Activated CD8-positive, alpha-beta T cell treated with anti-CD3 and anti-CD28 coated beads, Interleukin-2, amount 10 ng/mL, durations not matched to agents 7 days and 5 days (primary cell): ENCODE results near the gene ERC1. TPM values are rescaled to one million over a fixed set of nuclear protein-coding genes. Genes with fewer than 3 reads are reported as not detected.
"Not testable (repeated sequence)": the region's sequence is repeated elsewhere in the genome, so short reads cannot be mapped to it uniquely, and the experiment has no call there.

Experiments used
- ATAC-seq: fragments of 150-1000 bp; cut with Tn5 transposase; one replicate; pipeline ENCODE4 v1.10.0; 2021; ENCODE audit warnings: moderate library complexity
- CTCF ChIA-PET: fragments of 350-600 bp; sonication (Branson Sonifier 250); formaldehyde crosslinking; loops from one replicate; lab custom pipeline; 2021; ENCODE audit warnings: antibody characterized with exemption; lab: Charles Lee
- POLR2A ChIA-PET: fragments of 350-600 bp; sonication (Branson Sonifier 250); formaldehyde crosslinking; loops from one replicate; lab custom pipeline; 2021; ENCODE audit warnings: antibody characterized with exemption; lab: Charles Lee
- DNase-seq: peaks from one replicate; pipeline ENCODE4 v3.0.0-alpha.2; 2020
- H3K27ac Mint-ChIP-seq: one replicate; pipeline ENCODE4 v1.8.0; 2021; ENCODE audit warnings: mild to moderate bottlenecking, mixed read lengths
- H3K27me3 Mint-ChIP-seq: one replicate; pipeline ENCODE4 v1.8.0; 2021; ENCODE audit warnings: low read depth, mixed read lengths
- H3K36me3 Mint-ChIP-seq: one replicate; pipeline ENCODE4 v1.8.0; 2021; ENCODE audit warnings: low read depth, mixed read lengths
- H3K4me1 Mint-ChIP-seq: one replicate; pipeline ENCODE4 v1.8.0; 2021; ENCODE audit warnings: low read depth, mixed read lengths
- H3K4me3 Mint-ChIP-seq: one replicate; pipeline ENCODE4 v1.8.0; 2021; ENCODE audit warnings: mild to moderate bottlenecking, mixed read lengths
- H3K9me3 Mint-ChIP-seq: one replicate; pipeline ENCODE4 v1.8.0; 2022; ENCODE audit warnings: mixed read lengths; ENCODE audit not compliant: insufficient read depth
- total RNA-seq, 2 experiments: library from RNA; stranded (reverse); gene quantifications; one replicate each; pipeline ENCODE4 v1.2.3, GENCODE V29; 2021

ERC1 gene
- total RNA-seq, 2 experiments from 2014 or later = 25.2 to 32.9 TPM

GRCh38 chr12:1034751-1035457 lies 43.9 kb downstream of the ERC1 start:
- no peaks in the 10 kb centered on the region for H3K9me3 Mint-ChIP-seq
- no peak overlapping the region for H3K27ac Mint-ChIP-seq
- no peak for DNase-seq
- no peak overlapping the region for H3K4me3 Mint-ChIP-seq
- ChIA-PET CTCF (no interaction called here), POLR2A (no interaction called here)
- no peaks in the 10 kb centered on the region for H3K27me3 Mint-ChIP-seq
- ATAC-seq = no peak
- H3K4me1 Mint-ChIP-seq = no peaks in the 10 kb centered on the region
- peaks cover 3% of the 10 kb centered on the region for H3K36me3 Mint-ChIP-seq

GRCh38 chr12:1041478-1041877 lies 50.5 kb downstream of the ERC1 start:
- H3K36me3 Mint-ChIP-seq = no peaks in the 10 kb centered on the region
- H3K27me3 Mint-ChIP-seq = no peaks in the 10 kb centered on the region
- H3K27ac Mint-ChIP-seq = no peak overlapping the region
- H3K4me1 Mint-ChIP-seq = no peaks in the 10 kb centered on the region
- ChIA-PET POLR2A (no interaction called here), CTCF (no interaction called here)
- no peaks in the 10 kb centered on the region for H3K9me3 Mint-ChIP-seq
- no peak for ATAC-seq
- H3K4me3 Mint-ChIP-seq = no peak overlapping the region
- DNase-seq = no peak

GRCh38 chr12:1044199-1044598 lies 53.2 kb downstream of the ERC1 start:
- Mint-ChIP-seq H3K36me3 (no peaks in the 10 kb centered on the region), H3K27ac (no peak overlapping the region), H3K27me3 (no peaks in the 10 kb centered on the region), H3K4me1 (peaks cover 5% of the 10 kb centered on the region), H3K9me3 (no peaks in the 10 kb centered on the region), H3K4me3 (no peak overlapping the region)
- DNase-seq (no peak), ATAC-seq (no peak)
- POLR2A ChIA-PET = no interaction called here
- CTCF ChIA-PET = interaction anchor here (0.6 kb wide), 1 partner anchor 400 kb away, joined by 3 read pairs; no protein-coding TSS in a partner anchor

DNA sequence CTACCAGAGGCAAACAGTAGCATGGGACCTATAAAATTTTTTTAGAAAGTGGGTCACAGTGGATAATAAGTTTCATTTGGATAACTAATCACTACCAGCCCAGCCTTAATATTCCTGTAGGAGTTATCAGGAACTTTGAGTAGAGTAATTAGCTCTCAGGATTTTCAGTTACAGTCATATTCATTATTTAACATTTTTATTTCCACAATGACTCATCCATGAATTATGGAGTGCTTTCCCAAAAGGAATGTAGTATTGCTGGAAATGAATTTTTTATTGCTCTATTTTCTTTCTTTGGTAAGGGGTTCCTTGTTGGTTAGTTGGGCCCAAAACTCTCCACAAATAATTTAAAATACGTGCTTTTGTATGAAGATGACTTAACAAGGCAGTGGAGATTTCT lies 53.7 kb downstream of the ERC1 start:
- Mint-ChIP-seq H3K4me1 (peaks cover 5% of the 10 kb centered on the region), H3K9me3 (no peaks in the 10 kb centered on the region), H3K36me3 (no peaks in the 10 kb centered on the region), H3K27ac (no peak overlapping the region), H3K27me3 (no peaks in the 10 kb centered on the region), H3K4me3 (no peak overlapping the region)
- CTCF ChIA-PET = no interaction called here
- no peak for ATAC-seq
- POLR2A ChIA-PET = no interaction called here
- no peak for DNase-seq

DNA sequence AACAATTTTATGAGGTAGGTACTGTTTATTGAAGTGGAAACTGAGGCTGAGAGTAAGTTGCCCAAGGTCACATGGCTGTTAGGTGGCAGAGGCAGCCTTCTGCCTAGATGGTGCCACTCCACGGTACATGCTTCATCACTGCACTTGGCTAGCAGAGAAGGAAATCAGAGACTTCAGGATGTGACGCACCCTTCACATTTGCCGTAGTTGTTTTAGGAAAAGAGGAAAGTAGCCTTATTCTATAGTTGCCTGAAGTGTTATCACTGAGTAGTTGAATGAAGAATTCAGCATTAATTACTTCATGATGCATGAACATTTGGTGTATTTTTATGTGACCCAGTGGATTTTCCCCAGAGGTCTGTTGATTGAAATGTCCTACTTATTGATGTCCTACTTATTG lies 55.7 kb downstream of the ERC1 start:
- H3K36me3 Mint-ChIP-seq = no peaks in the 10 kb centered on the region
- H3K4me1 Mint-ChIP-seq = peaks cover 5% of the 10 kb centered on the region
- POLR2A ChIA-PET = no interaction called here
- H3K27me3 Mint-ChIP-seq = no peaks in the 10 kb centered on the region
- H3K27ac Mint-ChIP-seq = no peak overlapping the region
- ATAC-seq = no peak
- CTCF ChIA-PET = no interaction called here
- no peaks in the 10 kb centered on the region for H3K9me3 Mint-ChIP-seq
- no peak overlapping the region for H3K4me3 Mint-ChIP-seq
- DNase-seq = no peak

DNA sequence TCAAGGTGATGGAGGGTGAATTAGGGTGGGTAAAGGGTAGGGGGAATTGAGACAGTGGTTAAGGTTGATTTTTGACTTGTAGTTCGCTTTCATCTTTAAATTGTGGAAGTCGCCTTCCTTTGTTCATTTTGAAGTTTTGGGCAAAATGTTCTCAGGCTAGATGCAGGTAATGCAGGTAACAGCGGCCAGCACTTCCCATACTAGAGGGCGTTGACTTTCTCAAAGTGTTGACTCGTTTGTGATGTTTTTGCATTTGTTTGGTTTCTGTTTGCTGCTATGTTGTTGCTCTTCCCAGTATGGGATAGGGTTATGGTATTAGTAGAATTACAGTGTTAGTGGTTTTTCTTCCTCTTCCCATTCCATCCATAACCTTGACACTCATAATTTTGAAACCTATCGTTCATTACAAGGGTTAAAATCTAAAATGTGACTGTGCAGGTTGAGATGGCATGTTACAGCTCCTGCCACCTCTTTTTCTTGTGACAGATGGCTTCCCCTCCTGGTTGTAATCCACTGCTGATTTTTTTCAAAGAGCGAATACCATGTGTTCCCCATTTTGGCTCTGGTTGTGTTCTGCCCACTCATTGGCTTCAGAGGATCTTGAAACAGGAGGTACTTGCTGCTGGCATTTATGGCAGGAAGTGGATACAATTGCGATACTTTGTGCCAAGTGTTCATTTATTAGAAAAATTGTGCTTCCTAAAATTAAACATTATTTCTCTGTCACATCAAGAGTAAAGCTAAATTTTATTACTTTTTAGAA lies 57.1 kb downstream of the ERC1 start:
- ChIA-PET CTCF (no interaction called here), POLR2A (no interaction called here)
- no peaks in the 10 kb centered on the region for H3K27me3 Mint-ChIP-seq
- ATAC-seq (no peak), DNase-seq (no peak)
- no peak overlapping the region for H3K4me3 Mint-ChIP-seq
- no peaks in the 10 kb centered on the region for H3K36me3 Mint-ChIP-seq
- H3K27ac Mint-ChIP-seq = no peak overlapping the region
- H3K4me1 Mint-ChIP-seq = peaks cover 5% of the 10 kb centered on the region
- no peaks in the 10 kb centered on the region for H3K9me3 Mint-ChIP-seq

DNA sequence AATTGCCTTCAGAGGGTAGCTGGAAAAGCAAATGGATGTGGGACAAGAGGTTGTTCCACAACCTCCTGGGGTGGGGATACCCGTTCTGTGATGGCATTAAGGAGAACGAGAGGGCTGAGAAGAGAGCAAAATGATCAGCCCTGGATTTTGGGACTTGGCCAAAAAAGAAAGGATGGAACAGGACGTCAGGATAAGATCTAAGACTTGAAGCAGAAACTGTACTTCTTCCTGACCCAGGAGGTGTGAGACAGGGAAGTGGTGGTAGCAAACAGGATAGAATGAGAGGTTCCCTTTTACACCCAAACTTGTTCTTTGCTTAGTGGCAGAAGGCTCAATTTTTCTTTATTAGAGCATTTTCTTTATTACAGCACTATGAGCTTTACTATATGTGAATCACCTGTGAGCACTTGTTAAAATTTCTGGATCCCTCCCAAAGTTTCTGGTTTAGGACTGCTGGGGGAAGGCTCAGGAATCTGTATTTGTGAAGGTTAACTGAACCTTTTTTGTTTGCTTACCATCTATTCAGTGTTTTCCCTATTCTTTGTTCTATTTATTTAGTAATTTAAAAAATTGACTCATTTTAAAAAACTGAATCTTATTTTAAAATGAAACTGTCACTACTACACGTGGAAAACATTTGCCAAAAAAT lies 59.2 kb downstream of the ERC1 start:
- Mint-ChIP-seq H3K9me3 (no peaks in the 10 kb centered on the region), H3K36me3 (no peaks in the 10 kb centered on the region), H3K27ac (no peak overlapping the region), H3K27me3 (no peaks in the 10 kb centered on the region), H3K4me1 (peaks cover 5% of the 10 kb centered on the region), H3K4me3 (no peak overlapping the region)
- ChIA-PET POLR2A (no interaction called here), CTCF (no interaction called here)
- DNase-seq (no peak), ATAC-seq (no peak)

- H3K27ac Mint-ChIP-seq, DNase-seq, ATAC-seq, H3K36me3 Mint-ChIP-seq, H3K27me3 Mint-ChIP-seq, CTCF ChIA-PET, H3K4me1 Mint-ChIP-seq, H3K9me3 Mint-ChIP-seq, POLR2A ChIA-PET, H3K4me3 Mint-ChIP-seq: not testable (repeated sequence)
Measured at GRCh38 chr12:1051672-1052071, 60.6 kb downstream of the ERC1 start.

- H3K27me3 Mint-ChIP-seq = no peaks in the 10 kb centered on the region
- ChIA-PET CTCF (no interaction called here), POLR2A (no interaction called here)
- H3K4me1 Mint-ChIP-seq = no peaks in the 10 kb centered on the region
- H3K27ac Mint-ChIP-seq = no peak overlapping the region
- DNase-seq = no peak
- H3K9me3 Mint-ChIP-seq = peaks cover 3% of the 10 kb centered on the region
- H3K4me3 Mint-ChIP-seq = no peak overlapping the region
- H3K36me3 Mint-ChIP-seq = peaks cover 4% of the 10 kb centered on the region
- ATAC-seq = no peak
Measured at GRCh38 chr12:1053690-1054089, 62.7 kb downstream of the ERC1 start.

DNA sequence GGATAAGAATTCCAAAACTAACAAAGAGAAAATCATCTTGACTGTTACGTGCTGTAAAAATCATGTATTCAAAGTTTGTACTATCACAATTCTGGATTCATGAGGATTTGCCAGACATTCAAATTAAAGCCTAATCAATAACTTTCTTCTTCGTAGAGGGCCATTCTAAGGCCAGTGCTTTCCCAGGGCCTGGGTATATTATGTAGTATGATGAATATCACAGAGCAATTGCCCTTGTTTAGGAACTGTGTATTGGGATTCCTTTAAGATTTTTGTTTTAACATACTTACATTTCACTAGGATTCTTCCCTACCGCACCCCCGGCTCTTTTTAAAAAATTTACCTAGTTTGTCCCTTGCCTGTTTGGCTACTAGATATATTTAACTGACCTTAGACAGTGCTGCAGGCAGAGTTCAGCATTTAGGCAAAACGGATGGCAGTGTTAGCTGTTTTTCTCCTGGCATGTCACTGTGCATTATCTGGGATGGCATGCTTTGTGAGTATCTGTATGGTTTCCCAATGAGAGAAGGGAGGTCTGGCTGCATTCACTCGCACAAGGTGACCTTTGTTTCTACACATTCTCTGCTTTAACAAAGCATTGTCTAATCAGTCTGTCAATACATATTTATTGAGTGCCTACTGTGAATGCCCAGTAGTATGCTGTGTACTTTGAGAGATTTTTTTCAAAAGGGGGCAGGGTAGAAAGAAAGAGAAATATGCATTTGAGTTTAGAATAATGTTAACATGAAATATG lies 63.3 kb downstream of the ERC1 start:
- POLR2A ChIA-PET = no interaction called here
- Mint-ChIP-seq H3K4me1 (no peaks in the 10 kb centered on the region), H3K9me3 (peaks cover 8% of the 10 kb centered on the region), H3K4me3 (no peak overlapping the region), H3K27ac (no peak overlapping the region), H3K27me3 (no peaks in the 10 kb centered on the region), H3K36me3 (peaks cover 8% of the 10 kb centered on the region)
- ATAC-seq (no peak), DNase-seq (no peak)
- CTCF ChIA-PET = no interaction called here

- no peak overlapping the region for H3K27ac Mint-ChIP-seq
- ATAC-seq (no peak), DNase-seq (no peak)
- ChIA-PET POLR2A (interaction anchor here (0.5 kb wide), 1 partner anchor 79 kb away, joined by 3 read pairs; no protein-coding TSS in a partner anchor), CTCF (no interaction called here)
- no peaks in the 10 kb centered on the region for H3K27me3 Mint-ChIP-seq
- H3K4me1 Mint-ChIP-seq = no peaks in the 10 kb centered on the region
- peaks cover 17% of the 10 kb centered on the region for H3K36me3 Mint-ChIP-seq
- no peak overlapping the region for H3K4me3 Mint-ChIP-seq
- peaks cover 8% of the 10 kb centered on the region for H3K9me3 Mint-ChIP-seq
Measured at GRCh38 chr12:1056390-1056789, 65.4 kb downstream of the ERC1 start.
